AG04450 (cell line): ENCODE data around the gene RITA1. TPM values are rescaled to one million over a fixed set of nuclear protein-coding genes. Genes with fewer than 3 reads are reported as not detected.

Source experiments
- CTCF ChIA-PET: fragments of 300-600, 350-600 bp; formaldehyde crosslinking; extraction: SDS; loops from one replicate; lab custom pipeline; 2022; ENCODE audit warnings: antibody characterized with exemption, inconsistent platforms; lab: Charles Lee
- POLR2A ChIA-PET: fragments of 350-600 bp; formaldehyde crosslinking; extraction: SDS; loops from one replicate; lab custom pipeline; 2021; ENCODE audit warnings: antibody characterized with exemption, inconsistent platforms; lab: Yijun Ruan, JAX
- DNase-seq: peaks from one replicate; pipeline ENCODE4 v3.0.0-alpha.2; 2011; ENCODE audit warnings: low read depth, low spot score
- H3K27ac ChIP-seq: one replicate; pipeline ENCODE4 v1.5.1; 2012; ENCODE audit warnings: low read depth, low read length, control low read depth
- H3K27me3 ChIP-seq: one replicate; pipeline ENCODE4 v1.6.0; 2012; ENCODE audit warnings: low read length; ENCODE audit not compliant: control insufficient read depth, insufficient read depth
- H3K4me3 ChIP-seq: 2 replicates; pipeline ENCODE4 v1.5.1; 2011; ENCODE audit warnings: mild to moderate bottlenecking, low read depth, low read length, control low read depth
- H3K9me3 ChIP-seq: 2 replicates; pipeline ENCODE4 v1.5.1; 2012; ENCODE audit warnings: low read length; ENCODE audit not compliant: control insufficient read depth, insufficient read depth
- polyA plus RNA-seq: library from polyadenylated mRNA; depleted of rRNA; stranded (reverse); fragments of >200 nt; gene quantifications from 2 replicates; pipeline ENCODE4 v1.2.3, GENCODE V29; 2011
- TF ChIP-seq, protein P1 (sequence below): IDR thresholded peaks from 2 replicates; pipeline ENCODE4 v1.5.1; 2011; ENCODE audit warnings: low read depth, low read length, control low read depth, inconsistent platforms

Gene RITA1
- polyA plus RNA-seq, 1 experiment, result 9.0 TPM

DNA sequence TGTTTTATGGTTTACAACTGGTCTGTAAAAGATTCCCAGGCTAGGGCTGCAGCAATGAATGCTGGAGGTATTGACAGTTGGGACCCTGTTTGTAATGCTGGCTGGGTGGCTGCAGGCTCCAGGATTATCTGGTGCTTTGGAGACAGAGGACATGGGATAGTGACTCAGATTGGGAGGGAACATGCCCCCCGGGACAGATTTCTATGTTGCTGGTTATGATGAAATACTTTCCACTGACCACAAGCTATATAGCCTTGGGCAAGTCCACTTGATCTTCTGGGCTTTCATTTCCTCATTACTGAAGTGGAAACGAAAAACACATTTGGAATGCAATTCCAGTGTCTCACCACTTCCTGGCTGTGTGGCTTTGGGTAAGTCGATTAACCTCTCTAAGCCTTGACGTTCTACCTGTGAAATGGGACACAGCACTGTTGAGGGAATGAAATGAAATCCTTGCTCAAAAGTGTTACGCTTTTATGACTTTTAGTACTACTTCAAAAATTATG is 29.4 kb downstream of the RITA1 start:
- CTCF ChIA-PET, result interaction anchor here (0.5 kb wide), 1 partner anchor 18 kb away, joined by 3 read pairs; no protein-coding TSS in a partner anchor
- Histone ChIP-seq H3K4me3 (no peak overlapping the region), H3K27ac (peak overlapping the region; percentile 89), H3K9me3 (no peaks in the 10 kb centered on the region), H3K27me3 (no peaks in the 10 kb centered on the region)
- POLR2A ChIA-PET, result interaction anchor here (0.5 kb wide), 1 partner anchor 148 kb away, joined by 4 read pairs; no protein-coding TSS in a partner anchor
- TF ChIP-seq, protein P1, sequence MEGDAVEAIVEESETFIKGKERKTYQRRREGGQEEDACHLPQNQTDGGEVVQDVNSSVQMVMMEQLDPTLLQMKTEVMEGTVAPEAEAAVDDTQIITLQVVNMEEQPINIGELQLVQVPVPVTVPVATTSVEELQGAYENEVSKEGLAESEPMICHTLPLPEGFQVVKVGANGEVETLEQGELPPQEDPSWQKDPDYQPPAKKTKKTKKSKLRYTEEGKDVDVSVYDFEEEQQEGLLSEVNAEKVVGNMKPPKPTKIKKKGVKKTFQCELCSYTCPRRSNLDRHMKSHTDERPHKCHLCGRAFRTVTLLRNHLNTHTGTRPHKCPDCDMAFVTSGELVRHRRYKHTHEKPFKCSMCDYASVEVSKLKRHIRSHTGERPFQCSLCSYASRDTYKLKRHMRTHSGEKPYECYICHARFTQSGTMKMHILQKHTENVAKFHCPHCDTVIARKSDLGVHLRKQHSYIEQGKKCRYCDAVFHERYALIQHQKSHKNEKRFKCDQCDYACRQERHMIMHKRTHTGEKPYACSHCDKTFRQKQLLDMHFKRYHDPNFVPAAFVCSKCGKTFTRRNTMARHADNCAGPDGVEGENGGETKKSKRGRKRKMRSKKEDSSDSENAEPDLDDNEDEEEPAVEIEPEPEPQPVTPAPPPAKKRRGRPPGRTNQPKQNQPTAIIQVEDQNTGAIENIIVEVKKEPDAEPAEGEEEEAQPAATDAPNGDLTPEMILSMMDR, result no peak
- peak; percentile 81 for DNase-seq

DNA sequence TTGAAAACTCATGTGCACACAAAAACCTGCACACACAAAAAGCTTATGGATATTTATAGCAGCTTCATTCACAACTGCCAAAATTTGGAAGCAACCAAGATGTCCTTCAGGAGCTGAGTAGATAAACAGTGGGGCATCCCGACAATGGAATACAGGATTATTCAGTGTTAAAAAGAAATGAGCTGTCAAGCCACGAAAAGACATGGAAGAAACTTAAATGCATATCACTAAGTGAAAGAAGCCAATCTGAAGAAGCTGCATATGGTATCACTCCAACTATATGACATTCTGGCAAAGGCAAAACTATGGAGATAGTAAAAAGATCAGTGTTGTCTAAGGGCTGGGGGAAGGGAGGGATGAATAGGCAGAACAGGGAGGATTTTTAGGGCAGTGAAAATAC is 30.5 kb downstream of the RITA1 start:
- ChIA-PET POLR2A (no interaction called here), CTCF (interaction anchor here (0.6 kb wide), 1 partner anchor 19 kb away, joined by 4 read pairs; no protein-coding TSS in a partner anchor)
- TF ChIP-seq, protein P1, result no peak
- DNase-seq, result no peak
- Histone ChIP-seq H3K9me3 (no peaks in the 10 kb centered on the region), H3K27ac (no peak overlapping the region), H3K27me3 (no peaks in the 10 kb centered on the region), H3K4me3 (no peak overlapping the region)

- Histone ChIP-seq H3K9me3 (no peaks in the 10 kb centered on the region; the same call in 1 of the 2 replicates), H3K27ac (no peak overlapping the region), H3K27me3 (no peaks in the 10 kb centered on the region), H3K4me3 (peak overlapping the region; percentile 85)
- no peak for DNase-seq
- ChIA-PET POLR2A (interaction anchor here (0.6 to 1.8 kb wide), 5 partner anchors 13 to 114 kb away, joined by 3 to 11 read pairs (median 5); partner anchors contain the start of gene SLC8B1), CTCF (interaction anchor here (2.7 kb wide), 1 partner anchor 204 kb away, joined by 14 read pairs; no protein-coding TSS in a partner anchor)
- TF ChIP-seq, protein P1, result no peak
Measured at GRCh38 chr12:113220593-113221180, 35.2 kb downstream of the RITA1 start.

- TF ChIP-seq, protein P1, result no peak
- ChIA-PET POLR2A (interaction anchor here (0.6 to 2.3 kb wide), 8 partner anchors 14 to 114 kb away, joined by 3 to 11 read pairs (median 4); no protein-coding TSS in a partner anchor), CTCF (interaction anchor here (0.6 to 2.7 kb wide), 7 partner anchors 9 to 536 kb away, joined by 3 to 14 read pairs (median 5); no protein-coding TSS in a partner anchor)
- Histone ChIP-seq H3K27me3 (no peaks in the 10 kb centered on the region), H3K27ac (peak within 1 kb of the TSS; percentile 42), H3K9me3 (no peaks in the 10 kb centered on the region; the same call in 1 of the 2 replicates), H3K4me3 (peak within 1 kb of the TSS; percentile 89)
- DNase-seq, result peak; percentile 100
Measured at GRCh38 chr12:113221181-113221996, 35.9 kb downstream of the RITA1 start, which contains the start of gene TPCN1. TPCN1 (plus strand) TSS chr12:113221464; CDS start chr12:113226853, 5,389 bp downstream.
